Measurements from ENCODE around the gene OSBPL1A. TPM values are rescaled to one million over a fixed set of nuclear protein-coding genes. Genes with fewer than 3 reads are reported as not detected.

OSBPL1A gene
- total and polyA plus RNA-seq, 3 donors from 2014 or later: 32.0 to 45.0 (median 43.8) TPM

GRCh38 chr18:24238387-24238786 lies 159.2 kb downstream of the OSBPL1A start:
- intact Hi-C loops (cut with DNase I; ENCODE audit: low total_unique reads): no loop called here
- H3K9me3 ChIP-seq: no peaks in the 10 kb centered on the region
- H3K27me3 ChIP-seq: no peaks in the 10 kb centered on the region
- H3K36me3 ChIP-seq (ENCODE audit: low read depth, missing control alignments): no peaks in the 10 kb centered on the region
- H3K4me1 ChIP-seq: no peaks in the 10 kb centered on the region
- DNase-seq: no peak
- no peak overlapping the region for H3K4me3 ChIP-seq
- H3K27ac ChIP-seq: no peak overlapping the region
- WGBS, 2 donors: 55 to 76% methylated on average over 5 of the region's 5 CpGs
- TF ChIP-seq POLR2A (IDR thresholded peaks at IDR 0.05): no peak
- TF ChIP-seq CTCF (IDR thresholded peaks at IDR 0.05): no peak

- no peak overlapping the region for H3K4me3 ChIP-seq
- no peak for DNase-seq
- no peaks in the 10 kb centered on the region for H3K9me3 ChIP-seq
- WGBS, 2 donors: 94% methylated on average over 7 of the region's 7 CpGs
- H3K36me3 ChIP-seq (ENCODE audit: low read depth, missing control alignments): no peaks in the 10 kb centered on the region
- no peaks in the 10 kb centered on the region for H3K27me3 ChIP-seq
- intact Hi-C loops (cut with DNase I; ENCODE audit: low total_unique reads): no loop called here
- no peak for TF ChIP-seq CTCF (IDR thresholded peaks at IDR 0.05)
- no peak for TF ChIP-seq POLR2A (IDR thresholded peaks at IDR 0.05)
- H3K4me1 ChIP-seq: peaks cover 10% of the 10 kb centered on the region
- no peak overlapping the region for H3K27ac ChIP-seq
Observed at GRCh38 chr18:24234850-24235418, 162.7 kb downstream of the OSBPL1A start.

- intact Hi-C loops (cut with DNase I; ENCODE audit: low total_unique reads): no loop called here
Observed at GRCh38 chr18:24234330-24234729, 163.3 kb downstream of the OSBPL1A start.

GRCh38 chr18:24232800-24233199 lies 164.8 kb downstream of the OSBPL1A start:
- no peak for TF ChIP-seq POLR2A (IDR thresholded peaks at IDR 0.05)
- TF ChIP-seq CTCF (IDR thresholded peaks at IDR 0.05): no peak
- H3K4me3 ChIP-seq: no peak overlapping the region
- intact Hi-C loops (cut with DNase I; ENCODE audit: low total_unique reads): no loop called here
- peaks cover 10% of the 10 kb centered on the region for H3K4me1 ChIP-seq
- no peaks in the 10 kb centered on the region for H3K9me3 ChIP-seq
- H3K27ac ChIP-seq: peak overlapping the region; percentile 42 to 55
- no peak for DNase-seq
- H3K27me3 ChIP-seq: no peaks in the 10 kb centered on the region
- WGBS, 2 donors: 79 to 87% methylated on average over 5 of the region's 5 CpGs
- no peaks in the 10 kb centered on the region for H3K36me3 ChIP-seq (ENCODE audit: low read depth, missing control alignments)

More at GRCh38 chr18:24234330-24234729, 163.3 kb downstream of the OSBPL1A start:
- Histone ChIP-seq H3K27ac (no peak overlapping the region), H3K9me3 (no peaks in the 10 kb centered on the region), H3K27me3 (no peaks in the 10 kb centered on the region), H3K4me3 (no peak overlapping the region), H3K4me1 (peaks cover 10% of the 10 kb centered on the region), H3K36me3 (ENCODE audit: low read depth, missing control alignments) (no peaks in the 10 kb centered on the region)
- DNase-seq: no peak
- 77% methylated on average over 5 of the region's 5 CpGs for WGBS, 2 donors
- no peak for TF ChIP-seq POLR2A (IDR thresholded peaks at IDR 0.05)
- TF ChIP-seq CTCF (IDR thresholded peaks at IDR 0.05): peak in 1 of 3 experiments; percentile 3
